H1 (cell line): ENCODE data around the gene RREB1. TPM values are rescaled to one million over a fixed set of nuclear protein-coding genes. Genes with fewer than 3 reads are reported as not detected.

ENCODE experiments used
- CTCF ChIA-PET: fragments of 300-600 bp; sonication (Branson Sonifier 250); formaldehyde crosslinking; loops from one replicate; lab custom pipeline; 2021; ENCODE audit not compliant: partially characterized antibody; lab: Charles Lee
- POLR2A ChIA-PET: fragments of 300-600 bp; sonication (Branson Sonifier 250); formaldehyde crosslinking; loops from one replicate; lab custom pipeline; 2021; ENCODE audit warnings: inconsistent platforms; ENCODE audit not compliant: partially characterized antibody; lab: Charles Lee
- DNase-seq, 2 experiments: peaks; one replicate each; pipeline versions ENCODE4 v3.0.0 to v3.0.0-alpha.2; 2010 to 2022; ENCODE audit warnings: low spot score in 2 of 2, low read depth in 1 of 2, mixed read lengths in 1 of 2
- FAIRE-seq: peaks from 2 replicates; lab custom pipeline; 2011; peaks lifted over from hg19 to GRCh38; lab: Jason Lieb, UNC
- H2AFZ ChIP-seq: 2 replicates; pipeline ENCODE4 v1.8.1; 2012; ENCODE audit warnings: low read length, inconsistent platforms
- H2AK5ac ChIP-seq: 2 replicates; pipeline ENCODE4 v1.6.1; 2013; ENCODE audit warnings: low read depth, low read length
- H2BK120ac ChIP-seq: replicated peaks from 2 replicates; pipeline ENCODE3; 2013; ENCODE audit warnings: low read depth, low read length, inconsistent platforms
- H2BK12ac ChIP-seq: 2 replicates; pipeline ENCODE4 v1.6.1; 2013; ENCODE audit warnings: low read depth, low read length
- H2BK15ac ChIP-seq: 2 replicates; pipeline ENCODE4 v1.6.1; 2013; ENCODE audit warnings: low read length
- H2BK20ac ChIP-seq: 2 replicates; pipeline ENCODE4 v1.6.1; 2013; ENCODE audit warnings: low read length
- H2BK5ac ChIP-seq: 2 replicates; pipeline ENCODE4 v1.6.1; 2013; ENCODE audit warnings: low read depth, low read length
- H3K14ac ChIP-seq: 2 replicates; pipeline ENCODE4 v1.6.1; 2013; ENCODE audit warnings: inconsistent platforms; ENCODE audit not compliant: insufficient read length
- H3K18ac ChIP-seq: 2 replicates; pipeline ENCODE4 v1.6.1; 2013; ENCODE audit warnings: low read length; ENCODE audit errors: extremely low read depth
- H3K23ac ChIP-seq: 2 replicates; pipeline ENCODE4 v1.6.1; 2013; ENCODE audit warnings: inconsistent platforms; ENCODE audit not compliant: insufficient read length
- H3K23me2 ChIP-seq: 2 replicates; pipeline ENCODE4 v1.6.1; 2013; ENCODE audit warnings: low read depth, low read length
- H3K27ac ChIP-seq: 2 replicates; pipeline ENCODE4 v1.6.1; 2011; ENCODE audit warnings: low read depth, low read length, inconsistent platforms
- H3K27me3 ChIP-seq, 4 experiments: replicated peaks in 1 of 4; 1 replicate in 1 of 4; 2 replicates in 3 of 4; pipeline versions ENCODE4 v1.6.1 to v1.8.1; 2011 to 2013; ENCODE audit warnings: low read length in 3 of 4, mild to moderate bottlenecking in 3 of 4, inconsistent platforms in 2 of 4, mixed read lengths in 2 of 4, moderate library complexity in 1 of 4; ENCODE audit not compliant: control insufficient read depth in 3 of 4, insufficient read depth in 3 of 4; ENCODE audit errors: extremely low read depth in 1 of 4
- H3K36me3 ChIP-seq, 4 experiments: 2 replicates each; pipeline versions ENCODE4 v1.6.1 to v1.8.1; 2011 to 2013; ENCODE audit warnings: mild to moderate bottlenecking in 4 of 4, low read length in 3 of 4, moderate library complexity in 2 of 4, control low read depth in 1 of 4, inconsistent platforms in 1 of 4; ENCODE audit not compliant: insufficient read depth in 4 of 4, control insufficient read depth in 2 of 4
- H3K4ac ChIP-seq: replicated peaks from 2 replicates; pipeline ENCODE3; 2013; ENCODE audit warnings: low read length, low read depth, mixed read lengths, inconsistent platforms; ENCODE audit not compliant: insufficient read length
- H3K4me1 ChIP-seq, 4 experiments: replicated peaks in 1 of 4; 1 replicate in 1 of 4; 2 replicates in 3 of 4; pipeline versions ENCODE4 v1.6.1 to v1.8.1; 2011 to 2013; ENCODE audit warnings: low read length in 3 of 4, inconsistent platforms in 2 of 4, mixed read lengths in 1 of 4; ENCODE audit not compliant: insufficient read depth in 4 of 4, control insufficient read depth in 3 of 4
- H3K4me2 ChIP-seq, 2 experiments: 2 replicates each; pipeline versions ENCODE4 v1.6.1 to v1.8.1; 2011 to 2013; ENCODE audit warnings: low read depth in 2 of 2, low read length in 2 of 2, control low read depth in 1 of 2, inconsistent platforms in 1 of 2, mild to moderate bottlenecking in 1 of 2; ENCODE audit not compliant: insufficient read depth in 1 of 2
- H3K4me3 ChIP-seq, 4 experiments: fragments of 200-600, 300-600 bp in 1 of 4; sonication (generic), shearing (Covaris generic), sonication (Bioruptor Twin) in 1 of 4; 2 replicates each; pipeline versions ENCODE4 v1.5.1 to v1.8.1; 2011 to 2016; ENCODE audit warnings: low read length in 4 of 4, low read depth in 3 of 4, control low read depth in 2 of 4, inconsistent platforms in 2 of 4, mild to moderate bottlenecking in 2 of 4, mixed read lengths in 1 of 4, moderate library complexity in 1 of 4; ENCODE audit not compliant: insufficient read depth in 2 of 4; ENCODE audit errors: extremely low read depth in 1 of 4
- H3K56ac ChIP-seq: replicated peaks from 2 replicates; pipeline ENCODE3; 2013; ENCODE audit warnings: low read depth, mild to moderate bottlenecking, mixed read lengths, low read length, inconsistent platforms; ENCODE audit not compliant: insufficient read length
- H3K79me1 ChIP-seq: 2 replicates; pipeline ENCODE4 v1.6.1; 2013; ENCODE audit warnings: low read depth, low read length, control low read depth
- H3K79me2 ChIP-seq, 2 experiments: 2 replicates each; pipeline versions ENCODE4 v1.6.1 to v1.8.1; 2012 to 2013; ENCODE audit warnings: low read length in 2 of 2, mild to moderate bottlenecking in 2 of 2, inconsistent platforms in 1 of 2; ENCODE audit not compliant: insufficient read depth in 2 of 2, control insufficient read depth in 1 of 2
- H3K9ac ChIP-seq, 4 experiments: replicated peaks in 1 of 4; 1 replicate in 1 of 4; 2 replicates in 3 of 4; pipeline versions ENCODE4 v1.6.1 to v1.8.1; 2011 to 2013; ENCODE audit warnings: low read depth in 3 of 4, low read length in 3 of 4, control low read depth in 2 of 4, mild to moderate bottlenecking in 2 of 4, moderate library complexity in 2 of 4, inconsistent platforms in 1 of 4; ENCODE audit errors: extremely low read depth in 1 of 4
- H3K9me3 ChIP-seq, 2 experiments: 2 replicates each; pipeline versions ENCODE4 v1.6.1 to v1.8.1; 2012 to 2013; ENCODE audit warnings: mild to moderate bottlenecking in 2 of 2, moderate library complexity in 2 of 2, control low read depth in 1 of 2, inconsistent platforms in 1 of 2, low read depth in 1 of 2, low read length in 1 of 2, mixed read lengths in 1 of 2; ENCODE audit not compliant: insufficient read depth in 2 of 2
- H4K20me1 ChIP-seq, 2 experiments: replicated peaks in 1 of 2; 2 replicates each; pipeline versions ENCODE3 to v1.8.1; 2011 to 2013; ENCODE audit warnings: inconsistent platforms in 2 of 2, low read length in 2 of 2, mild to moderate bottlenecking in 1 of 2; ENCODE audit not compliant: insufficient read depth in 2 of 2, control insufficient read depth in 1 of 2
- H4K5ac ChIP-seq: 2 replicates; pipeline ENCODE4 v1.6.1; 2013; ENCODE audit warnings: low read length, low read depth, mixed read lengths, inconsistent platforms; ENCODE audit not compliant: insufficient read length
- H4K8ac ChIP-seq: 2 replicates; pipeline ENCODE4 v1.8.0; 2013; ENCODE audit warnings: mild to moderate bottlenecking, moderate library complexity, low read length, inconsistent platforms; ENCODE audit not compliant: insufficient read depth; ENCODE audit errors: extremely low read depth
- H4K91ac ChIP-seq: replicated peaks from 2 replicates; pipeline ENCODE3; 2013; ENCODE audit warnings: low read length, mixed read lengths, inconsistent platforms; ENCODE audit not compliant: insufficient read length
- GTF2F1 ChIP-seq: IDR thresholded peaks from 2 replicates; pipeline ENCODE4 v1.6.1; 2012; ENCODE audit warnings: low read depth, low read length, improper control_type of control experiment, borderline replicate concordance
- MAFK ChIP-seq: IDR thresholded peaks from 2 replicates; pipeline ENCODE4 v1.6.1; 2012; ENCODE audit warnings: low read depth, mild to moderate bottlenecking, improper control_type of control experiment, low read length
- POLR2AphosphoS5 ChIP-seq: IDR thresholded peaks from 2 replicates; pipeline ENCODE4 v1.6.1; 2011; ENCODE audit warnings: low read depth, low read length
- TAF7 ChIP-seq: optimal IDR thresholded peaks from 2 replicates; pipeline ENCODE3; 2011; ENCODE audit warnings: low read depth, mild to moderate bottlenecking, inconsistent platforms, low read length, moderate library complexity, borderline replicate concordance
- TBP ChIP-seq: IDR thresholded peaks from 2 replicates; pipeline ENCODE4 v1.6.1; 2011; ENCODE audit warnings: low read depth, low read length, improper control_type of control experiment
- USF2 ChIP-seq: IDR thresholded peaks from 2 replicates; pipeline ENCODE4 v1.6.1; 2011; ENCODE audit warnings: low read length, improper control_type of control experiment
- WGBS, 2 experiments: shearing (Covaris generic) in 1 of 2; methylation state at CpG; one replicate each; pipeline versions ENCODE4 v1.1.6 to v1.1.7; 2013 to 2015; ENCODE audit warnings: low lambda C conversion rate in 2 of 2, mixed read lengths in 2 of 2, inconsistent platforms in 1 of 2, low coverage in 1 of 2, missing lambda C conversion rate in 1 of 2; ENCODE audit not compliant: insufficient replicate concordance in 2 of 2, insufficient coverage in 1 of 2, insufficient read length in 1 of 2; ENCODE audit errors: extremely low coverage in 1 of 2, missing lambda C conversion rate in 1 of 2; 5-methylcytosine and 5-hydroxymethylcytosine counted together
- polyA plus RNA-seq, 7 experiments: library from polyadenylated mRNA; depleted of rRNA in 3 of 7; stranded (reverse) in 5 of 7; unstranded in 2 of 7; fragments of >200 nt in 5 of 7; fragments of 200-250 nt in 2 of 7; gene quantifications; 1 replicate in 5 of 7; 2 replicates in 1 of 7; 4 replicates in 1 of 7; pipeline versions ENCODE4 v1.2.1 to v1.2.3, GENCODE V29; 2011 to 2013; ENCODE audit warnings: missing spikeins in 2 of 7, mixed read lengths in 2 of 7
- total RNA-seq: library from RNA; stranded (reverse); fragmentation: NEBNext Ultra II Directional; extraction: Animal tissue kit (Norgen Biotek cat#: 25700); gene quantifications from 2 replicates; pipeline ENCODE4 v1.2.1, GENCODE V29; 2021

Gene RREB1
- total and polyA plus RNA-seq, 2 of the 8 experiments (the other 6 are each of a cell fraction or from before 2014, with no cell fraction given) = 3.9 to 34.7 TPM

DNA sequence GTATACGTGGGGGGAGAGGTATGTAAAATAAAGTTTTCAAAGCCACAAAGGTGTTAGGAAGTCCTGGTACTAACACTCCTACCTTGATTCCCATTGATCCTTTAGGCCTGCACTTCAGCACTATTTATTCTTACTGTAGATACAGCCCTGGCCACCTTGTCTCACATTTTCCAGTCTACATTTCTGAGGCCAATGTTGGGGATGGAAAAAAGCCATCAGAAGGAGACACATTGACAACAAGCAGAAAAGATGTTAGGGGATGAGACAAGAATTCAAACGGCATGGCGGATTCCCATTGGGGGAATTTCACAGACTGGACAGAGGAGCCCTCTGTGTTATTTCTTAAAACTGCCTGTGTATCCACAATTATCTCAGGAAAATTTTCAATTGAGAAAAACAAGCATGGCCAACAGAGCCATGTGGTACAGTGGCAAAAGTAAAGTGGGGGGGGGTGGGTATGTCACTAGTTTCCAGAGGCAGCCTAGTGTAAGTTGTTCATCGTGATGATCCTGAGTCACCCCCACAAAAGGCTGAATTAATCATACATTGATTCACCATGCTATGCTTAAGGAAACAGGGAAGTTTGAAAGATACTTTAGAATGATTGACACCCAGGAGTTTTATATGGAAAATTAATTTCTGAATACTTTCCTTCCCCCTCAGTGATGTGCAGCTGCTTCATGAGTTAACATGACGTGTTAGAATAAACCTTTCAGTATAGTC is 40.5 kb downstream of the RREB1 start:
- ChIA-PET CTCF (interaction anchor here (0.6 to 0.7 kb wide), 3 partner anchors 13 to 197 kb away, joined by 3 read pairs; no protein-coding TSS in a partner anchor), POLR2A (interaction anchor here (2.8 kb wide), 1 partner anchor 42 kb away, joined by 6 read pairs; no protein-coding TSS in a partner anchor)
- H3K79me2 ChIP-seq = peaks cover 3 to 91% of the 10 kb centered on the region in 2 experiments; a peak in 3 of 4 replicates
- H3K79me1 ChIP-seq = peaks cover 8% of the 10 kb centered on the region
- no peak overlapping the region for H4K5ac ChIP-seq
- no peak overlapping the region for H2BK120ac ChIP-seq
- H4K8ac ChIP-seq = no peak overlapping the region
- peak overlapping the region in 1 of 2 experiments; percentile 65; a peak in 1 of 4 replicates for H3K4me2 ChIP-seq
- no peak overlapping the region for H3K18ac ChIP-seq
- H3K56ac ChIP-seq = no peak overlapping the region
- no peak overlapping the region for H3K23ac ChIP-seq
- H2BK20ac ChIP-seq = no peak overlapping the region
- H2BK15ac ChIP-seq = 0 out of 2 replicates have a peak overlapping the region, but pooled peaks have one; percentile 22
- DNase-seq (no peak), FAIRE-seq (no peak)
- H4K20me1 ChIP-seq = peaks cover 0 to 3% of the 10 kb centered on the region in 2 experiments
- H3K9ac ChIP-seq = no peak overlapping the region
- H3K9me3 ChIP-seq = no peaks in the 10 kb centered on the region
- no peak overlapping the region for H4K91ac ChIP-seq
- no peaks in the 10 kb centered on the region for H3K27me3 ChIP-seq
- H3K23me2 ChIP-seq = peaks cover 5% of the 10 kb centered on the region; the same call in 1 of the 2 replicates
- no peaks in the 10 kb centered on the region for H3K36me3 ChIP-seq
- H2AFZ ChIP-seq = no peak overlapping the region
- no peak overlapping the region for H3K27ac ChIP-seq
- H2BK5ac ChIP-seq = no peak overlapping the region
- TF ChIP-seq USF2 (no peak), MAFK (no peak), TBP (no peak), POLR2AphosphoS5 (no peak), GTF2F1 (no peak), TAF7 (no peak)
- H2AK5ac ChIP-seq = no peak overlapping the region
- H3K4me3 ChIP-seq = no peak overlapping the region
- no peak overlapping the region for H3K4ac ChIP-seq
- no peak overlapping the region for H2BK12ac ChIP-seq
- H3K4me1 ChIP-seq = peaks cover 18 to 44% (median 41%) of the 10 kb centered on the region in 4 experiments
- no peak overlapping the region for H3K14ac ChIP-seq
- WGBS, 2 experiments = 80% methylated on average over 5 of the region's 5 CpGs; no CpG with 5 or more reads in 1 of the 2 experiments
